Activated CD8-positive, alpha-beta T cell treated with anti-CD3 and anti-CD28 coated beads for 36 hours (primary cell): ENCODE data around the gene EMC8. TPM values are rescaled to one million over a fixed set of nuclear protein-coding genes. Genes with fewer than 3 reads are reported as not detected.

Experiments used
- ATAC-seq: fragments of 200-7000 bp; cut with Tn5 transposase; one replicate; pipeline ENCODE4 v1.10.0; 2021; ENCODE audit warnings: mild to moderate bottlenecking, moderate library complexity
- CTCF ChIA-PET: fragments of 350-600 bp; sonication (Branson Sonifier 250); formaldehyde crosslinking; loops from one replicate; lab custom pipeline; 2021; ENCODE audit warnings: antibody characterized with exemption; lab: Charles Lee
- POLR2A ChIA-PET: fragments of 350-600 bp; sonication (Branson Sonifier 250); formaldehyde crosslinking; loops from one replicate; lab custom pipeline; 2021; ENCODE audit warnings: antibody characterized with exemption; lab: Charles Lee
- DNase-seq: peaks from one replicate; pipeline ENCODE4 v3.0.0-alpha.2; 2020
- H3K27ac Mint-ChIP-seq: one replicate; pipeline ENCODE4 v1.8.0; 2021; ENCODE audit warnings: mild to moderate bottlenecking, mixed read lengths
- H3K27me3 Mint-ChIP-seq: one replicate; pipeline ENCODE4 v1.8.0; 2021; ENCODE audit warnings: mixed read lengths
- H3K36me3 Mint-ChIP-seq: one replicate; pipeline ENCODE4 v1.8.0; 2021; ENCODE audit warnings: low read depth, mixed read lengths
- H3K4me1 Mint-ChIP-seq: one replicate; pipeline ENCODE4 v1.8.0; 2021; ENCODE audit warnings: low read depth, mixed read lengths
- H3K4me3 Mint-ChIP-seq: one replicate; pipeline ENCODE4 v1.8.0; 2021; ENCODE audit warnings: mild to moderate bottlenecking, moderate library complexity, mixed read lengths
- H3K9me3 Mint-ChIP-seq: one replicate; pipeline ENCODE4 v1.8.0; 2021; ENCODE audit warnings: mixed read lengths
- CTCF ChIP-seq: fragments of 200-600 bp; IDR thresholded peaks from one replicate; pipeline ENCODE4 v1.8.0; 2022; ENCODE audit warnings: antibody characterized with exemption, mild to moderate bottlenecking
- intact Hi-C: fragments of 100-400 bp; cut with micrococcal nuclease; formaldehyde crosslinking; loops from one replicate; pipeline ENCODE4 v1.10.0; 2022
- total RNA-seq, 2 experiments: library from RNA; stranded (reverse); gene quantifications; one replicate each; pipeline ENCODE4 v1.2.3, GENCODE V29; 2021

Gene EMC8
- total RNA-seq, 2 experiments from 2014 or later: 32.4 to 38.6 TPM

- no peaks in the 10 kb centered on the region for H3K36me3 Mint-ChIP-seq
- ChIA-PET CTCF (interaction anchor here (1.1 kb wide), 1 partner anchor 15 kb away, joined by 3 read pairs; no protein-coding TSS in a partner anchor), POLR2A (no interaction called here)
- peaks cover 2% of the 10 kb centered on the region for H3K9me3 Mint-ChIP-seq
- no peak overlapping the region for H3K4me3 Mint-ChIP-seq
- intact Hi-C loops: no loop called here
- no peaks in the 10 kb centered on the region for H3K4me1 Mint-ChIP-seq
- H3K27ac Mint-ChIP-seq: no peak overlapping the region
- DNase-seq (no peak), ATAC-seq (no peak)
- peaks cover 39% of the 10 kb centered on the region for H3K27me3 Mint-ChIP-seq
- TF ChIP-seq CTCF: no peak
Measured at GRCh38 chr16:85835227-85835751, 35.9 kb upstream of the EMC8 start.

- no peak overlapping the region for H3K27ac Mint-ChIP-seq
- DNase-seq (no peak), ATAC-seq (no peak)
- no peaks in the 10 kb centered on the region for H3K36me3 Mint-ChIP-seq
- peaks cover 39% of the 10 kb centered on the region for H3K27me3 Mint-ChIP-seq
- no peak for TF ChIP-seq CTCF
- POLR2A ChIA-PET: no interaction called here
- CTCF ChIA-PET: interaction anchor here (1.1 kb wide), 1 partner anchor 14 kb away, joined by 3 read pairs; no protein-coding TSS in a partner anchor
- intact Hi-C loops: no loop called here
- H3K9me3 Mint-ChIP-seq: peaks cover 2% of the 10 kb centered on the region
- no peak overlapping the region for H3K4me3 Mint-ChIP-seq
- peaks cover 3% of the 10 kb centered on the region for H3K4me1 Mint-ChIP-seq
Measured at GRCh38 chr16:85834741-85835140, 35.4 kb upstream of the EMC8 start.

GRCh38 chr16:85833219-85833920 lies 34.0 kb upstream of the EMC8 start:
- no peak for ATAC-seq
- ChIA-PET POLR2A (no interaction called here), CTCF (interaction anchor here (1.0 kb wide), 2 partner anchors 10 to 12 kb away, joined by 3 to 4 read pairs; no protein-coding TSS in a partner anchor)
- no peak overlapping the region for H3K27ac Mint-ChIP-seq
- H3K36me3 Mint-ChIP-seq: peaks cover 2% of the 10 kb centered on the region
- H3K27me3 Mint-ChIP-seq: peaks cover 39% of the 10 kb centered on the region
- peaks cover 14% of the 10 kb centered on the region for H3K4me1 Mint-ChIP-seq
- peaks cover 3% of the 10 kb centered on the region for H3K9me3 Mint-ChIP-seq
- no peak for TF ChIP-seq CTCF
- intact Hi-C loops: no loop called here
- H3K4me3 Mint-ChIP-seq: no peak overlapping the region
- no peak for DNase-seq

- ATAC-seq: no peak
- intact Hi-C loops: no loop called here
- Mint-ChIP-seq H3K27ac (no peak overlapping the region), H3K4me3 (no peak overlapping the region), H3K4me1 (peaks cover 14% of the 10 kb centered on the region), H3K36me3 (peaks cover 2% of the 10 kb centered on the region), H3K27me3 (peaks cover 36% of the 10 kb centered on the region), H3K9me3 (peaks cover 3% of the 10 kb centered on the region)
- CTCF ChIA-PET: interaction anchor here (1.0 to 1.1 kb wide), 3 partner anchors 9 to 13 kb away, joined by 3 to 4 read pairs (median 4); no protein-coding TSS in a partner anchor
- TF ChIP-seq CTCF: no peak
- POLR2A ChIA-PET: no interaction called here
- DNase-seq: no peak
Measured at GRCh38 chr16:85832570-85833218, 33.4 kb upstream of the EMC8 start.
